Gastrocnemius medialis (tissue), 4 donors: ENCODE results near the gene ADGRB3. TPM values are rescaled to one million over a fixed set of nuclear protein-coding genes. Genes with fewer than 3 reads are reported as not detected.

Experiments
- ATAC-seq, 2 donors: fragments of 150-250 bp; one replicate each; pipeline ENCODE4 v1.9.1; 2016
- DNase-seq, 2 donors: peaks; one replicate each; pipeline ENCODE4 v3.0.0-alpha.2; 2019
- H3K27ac ChIP-seq, 4 donors: fragments of 200-600 bp; sonication (generic); 1 replicate in 1 of 4; 2 replicates in 3 of 4; pipeline ENCODE4 v1.5.1; 2016 to 2018; ENCODE audit warnings: mild to moderate bottlenecking in 2 of 4, moderate library complexity in 1 of 4
- H3K27me3 ChIP-seq, 3 donors: fragments of 200-600 bp; sonication (generic) in 2 of 3; 1 replicate in 1 of 3; 2 replicates in 2 of 3; pipeline versions ENCODE4 v1.5.1 to v1.6.0; 2016 to 2019; ENCODE audit warnings: mild to moderate bottlenecking in 1 of 3, moderate library complexity in 1 of 3
- H3K36me3 ChIP-seq, 2 donors: fragments of 200-600 bp; sonication (generic) in 1 of 2; one replicate each; pipeline ENCODE4 v1.5.1; 2017 to 2018
- H3K4me1 ChIP-seq, 2 donors: fragments of 200-600 bp; sonication (generic) in 1 of 2; one replicate each; pipeline ENCODE4 v1.5.1; 2016 to 2017; ENCODE audit warnings: mild to moderate bottlenecking in 2 of 2
- H3K4me3 ChIP-seq, 4 donors: fragments of 200-600 bp; sonication (generic) in 3 of 4; 1 replicate in 1 of 4; 2 replicates in 3 of 4; pipeline ENCODE4 v1.5.1; 2016 to 2019; ENCODE audit warnings: mild to moderate bottlenecking in 2 of 4
- H3K9me3 ChIP-seq, 3 donors: fragments of 200-600 bp; sonication (generic) in 2 of 3; 1 replicate in 1 of 3; 2 replicates in 2 of 3; pipeline ENCODE4 v1.5.1; 2016 to 2019
- CTCF ChIP-seq, 5 experiments: fragments of 450-650 bp in 3 of 5; fragments of 200-600 bp in 2 of 5; sonication (generic) in 2 of 5; IDR thresholded peaks in 4 of 5; conservative IDR thresholded peaks in 1 of 5; 1 replicate in 4 of 5; 2 replicates in 1 of 5; pipeline ENCODE4 v1.5.1; 2016 to 2019; ENCODE audit warnings: antibody characterized with exemption in 5 of 5, mild to moderate bottlenecking in 3 of 5, moderate library complexity in 3 of 5
- POLR2A ChIP-seq, 2 donors: fragments of 450-650 bp; IDR thresholded peaks; one replicate each; pipeline ENCODE4 v1.6.1; 2017; ENCODE audit warnings: antibody characterized with exemption in 2 of 2, mild to moderate bottlenecking in 2 of 2, moderate library complexity in 2 of 2
- in situ Hi-C, 4 donors: fragments of 200-750 bp; cut with MboI; loops; one replicate each; pipeline versions ENCODE4 v1.15.0 to v1.8.0; 2017; ENCODE audit warnings: low sequenced_read_pairs in 4 of 4
- intact Hi-C: fragments of 100-400 bp; cut with DNase I; formaldehyde crosslinking; loops from one replicate; pipeline ENCODE4 v1.15.1; 2023; ENCODE audit warnings: low total_unique reads
- total RNA-seq, 4 donors: library from RNA; depleted of rRNA; stranded (reverse); fragments of >200 nt; gene quantifications; one replicate each; pipeline versions ENCODE4 v1.1.0 to v1.2.3, GENCODE V29; 2016

The ADGRB3 gene
- total RNA-seq, 4 donors from 2014 or later: 0.56 to 0.58 (median 0.58) TPM; not detected in 1

GRCh38 chr6:68625998-68626397 lies 9.1 kb upstream of the ADGRB3 start:
- TF ChIP-seq CTCF (IDR thresholded peaks at IDR 0.05 in 4 of 5, conservative IDR thresholded peaks at IDR 0.05 in 1 of 5): no peak
- no peak for TF ChIP-seq POLR2A (IDR thresholded peaks at IDR 0.05)
- no peak for DNase-seq
- Histone ChIP-seq H3K27me3 (no peaks in the 10 kb centered on the region), H3K4me1 (no peaks in the 10 kb centered on the region), H3K9me3 (no peaks in the 10 kb centered on the region), H3K36me3 (no peaks in the 10 kb centered on the region), H3K4me3 (no peak overlapping the region), H3K27ac (no peak overlapping the region)
- in situ Hi-C loops: loop anchor here in 2 of 4 donors (25.0 kb wide), 1 partner anchor 336 kb away; no protein-coding TSS in a partner anchor
- ATAC-seq: no peak
- intact Hi-C loops: no loop called here

- Histone ChIP-seq H3K27me3 (no peaks in the 10 kb centered on the region), H3K4me1 (no peaks in the 10 kb centered on the region), H3K27ac (no peak overlapping the region), H3K9me3 (no peaks in the 10 kb centered on the region), H3K36me3 (no peaks in the 10 kb centered on the region), H3K4me3 (no peak overlapping the region)
- TF ChIP-seq POLR2A (IDR thresholded peaks at IDR 0.05): no peak
- no peak for TF ChIP-seq CTCF (IDR thresholded peaks at IDR 0.05 in 4 of 5, conservative IDR thresholded peaks at IDR 0.05 in 1 of 5)
- in situ Hi-C loops: loop anchor here in 2 of 4 donors (25.0 kb wide), 1 partner anchor 334 kb away; no protein-coding TSS in a partner anchor
- ATAC-seq (no peak), DNase-seq (no peak)
- intact Hi-C loops: no loop called here
These were observed 6.9 kb upstream of the ADGRB3 start for GRCh38 chr6:68628161-68628560.

GRCh38 chr6:68632734-68633133 lies 2.3 kb upstream of the ADGRB3 start:
- Histone ChIP-seq H3K4me1 (peaks cover 0 to 18% of the 10 kb centered on the region in 2 donors), H3K27ac (peak overlapping the region in 3 of 4 donors; percentile 8 to 75 (median 66)), H3K9me3 (no peaks in the 10 kb centered on the region), H3K4me3 (no peak overlapping the region), H3K27me3 (peaks cover 0 to 11% (median 3%) of the 10 kb centered on the region in 3 donors), H3K36me3 (no peaks in the 10 kb centered on the region)
- ATAC-seq (peak; percentile 30 to 45), DNase-seq (no peak)
- no peak for TF ChIP-seq POLR2A (IDR thresholded peaks at IDR 0.05)
- TF ChIP-seq CTCF (IDR thresholded peaks at IDR 0.05 in 4 of 5, conservative IDR thresholded peaks at IDR 0.05 in 1 of 5): no peak
- in situ Hi-C loops (loop anchor here in 2 of 4 donors (10.0 to 25.0 kb wide), 2 partner anchors 142 to 330 kb away; no protein-coding TSS in a partner anchor), intact Hi-C loops (loop anchor here (10.0 kb wide), 1 partner anchor 332 kb away; no protein-coding TSS in a partner anchor)

- intact Hi-C loops (loop anchor here (10.0 kb wide), 1 partner anchor 331 kb away; no protein-coding TSS in a partner anchor), in situ Hi-C loops (loop anchor here in 2 of 4 donors (10.0 to 25.0 kb wide), 2 partner anchors 141 to 329 kb away; no protein-coding TSS in a partner anchor)
- Histone ChIP-seq H3K36me3 (no peaks in the 10 kb centered on the region), H3K27me3 (peaks cover 0 to 11% (median 3%) of the 10 kb centered on the region in 3 donors), H3K27ac (peak overlapping the region; percentile 66 to 75 (median 72)), H3K4me1 (peaks cover 0 to 18% of the 10 kb centered on the region in 2 donors), H3K9me3 (no peaks in the 10 kb centered on the region), H3K4me3 (peak overlapping the region; percentile 63 to 88 (median 70))
- no peak for DNase-seq
- ATAC-seq: no peak
- no peak for TF ChIP-seq CTCF (IDR thresholded peaks at IDR 0.05 in 4 of 5, conservative IDR thresholded peaks at IDR 0.05 in 1 of 5)
- TF ChIP-seq POLR2A (IDR thresholded peaks at IDR 0.05): no peak
These were observed 1.7 kb upstream of the ADGRB3 start for GRCh38 chr6:68633281-68633971.
